ENCODE results near the gene BCL11A. TPM values are rescaled to one million over a fixed set of nuclear protein-coding genes. Genes with fewer than 3 reads are reported as not detected.
A peak's percentile ranks its signal among the peaks of the same experiment; 100 is the strongest.

Gene BCL11A
- total RNA-seq, 1 donor from 2014 or later: 0.67 TPM

GRCh38 chr2:60518567-60518966 is 34.9 kb downstream of the BCL11A start:
- no peak overlapping the region for H3K4me3 Mint-ChIP-seq
- H2AFZ ChIP-seq (replicated peaks): no peak overlapping the region
- H4K20me1 ChIP-seq (ENCODE audit: low read depth): no peaks in the 10 kb centered on the region
- peaks cover 6% of the 10 kb centered on the region for H3K27me3 Mint-ChIP-seq (ENCODE audit: insufficient read depth, low read depth)
- no peaks in the 10 kb centered on the region for H3K9me3 ChIP-seq (ENCODE audit: low read depth)
- H3K27ac Mint-ChIP-seq: no peak overlapping the region
- no peaks in the 10 kb centered on the region for H3K9me3 Mint-ChIP-seq
- no peaks in the 10 kb centered on the region for H3K36me3 Mint-ChIP-seq
- no peaks in the 10 kb centered on the region for H3K36me3 ChIP-seq
- H3K79me2 ChIP-seq (ENCODE audit: low read depth): peaks cover 7% of the 10 kb centered on the region
- H3F3A ChIP-seq (ENCODE audit: low read depth): no peaks in the 10 kb centered on the region
- TF ChIP-seq EZH2phosphoT487 (IDR thresholded peaks at IDR 0.05): no peak
- H3K4me2 ChIP-seq: no peak overlapping the region
- H3K27me3 ChIP-seq: no peaks in the 10 kb centered on the region
- no peak overlapping the region for H3K4me3 ChIP-seq
- H3K4me1 ChIP-seq: peaks cover 13% of the 10 kb centered on the region
- H3K27ac ChIP-seq: no peak overlapping the region
- DNase-seq (ENCODE audit: low spot score): no peak
- no peak overlapping the region for H3K9ac ChIP-seq
- H3K4me1 Mint-ChIP-seq: peaks cover 31% of the 10 kb centered on the region

- H3K4me2 ChIP-seq: no peak overlapping the region
- H3K79me2 ChIP-seq (ENCODE audit: low read depth): peaks cover 7% of the 10 kb centered on the region
- H3K36me3 ChIP-seq: no peaks in the 10 kb centered on the region
- Mint-ChIP-seq H3K27ac (no peak overlapping the region), H3K27me3 (ENCODE audit: insufficient read depth, low read depth) (peaks cover 6% of the 10 kb centered on the region), H3K9me3 (no peaks in the 10 kb centered on the region), H3K36me3 (no peaks in the 10 kb centered on the region), H3K4me1 (peaks cover 33% of the 10 kb centered on the region), H3K4me3 (no peak overlapping the region)
- no peak overlapping the region for H3K4me3 ChIP-seq
- H3K27ac ChIP-seq: no peak overlapping the region
- no peaks in the 10 kb centered on the region for H4K20me1 ChIP-seq (ENCODE audit: low read depth)
- DNase-seq (ENCODE audit: low spot score): no peak
- no peak for TF ChIP-seq CTCF (IDR thresholded peaks at IDR 0.05)
- no peak for TF ChIP-seq EZH2phosphoT487 (IDR thresholded peaks at IDR 0.05)
- TF ChIP-seq EZH2 (IDR thresholded peaks at IDR 0.05): no peak
- H3K4me1 ChIP-seq: peaks cover 13% of the 10 kb centered on the region
- no peak overlapping the region for H3K9ac ChIP-seq
- H3K9me3 ChIP-seq (ENCODE audit: low read depth): no peaks in the 10 kb centered on the region
- H3F3A ChIP-seq (ENCODE audit: low read depth): no peaks in the 10 kb centered on the region
- no peaks in the 10 kb centered on the region for H3K27me3 ChIP-seq
- H2AFZ ChIP-seq (replicated peaks): no peak overlapping the region
These were observed 36.0 kb downstream of the BCL11A start for GRCh38 chr2:60517446-60517845.

- H4K20me1 ChIP-seq (ENCODE audit: low read depth): no peaks in the 10 kb centered on the region
- no peaks in the 10 kb centered on the region for H3K9me3 ChIP-seq (ENCODE audit: low read depth)
- no peak overlapping the region for H3K4me2 ChIP-seq
- no peaks in the 10 kb centered on the region for H3K27me3 ChIP-seq
- Mint-ChIP-seq H3K9me3 (no peaks in the 10 kb centered on the region), H3K4me1 (peaks cover 33% of the 10 kb centered on the region), H3K27ac (no peak overlapping the region), H3K27me3 (ENCODE audit: insufficient read depth, low read depth) (peaks cover 3% of the 10 kb centered on the region), H3K4me3 (no peak overlapping the region), H3K36me3 (no peaks in the 10 kb centered on the region)
- H3K36me3 ChIP-seq: no peaks in the 10 kb centered on the region
- H3K79me2 ChIP-seq (ENCODE audit: low read depth): peaks cover 7% of the 10 kb centered on the region
- H3K9ac ChIP-seq: no peak overlapping the region
- DNase-seq (ENCODE audit: low spot score): no peak
- H3K27ac ChIP-seq: no peak overlapping the region
- H3K4me1 ChIP-seq: peaks cover 13% of the 10 kb centered on the region
- no peaks in the 10 kb centered on the region for H3F3A ChIP-seq (ENCODE audit: low read depth)
- peak overlapping the region; percentile 1 for H2AFZ ChIP-seq (replicated peaks)
- H3K4me3 ChIP-seq: no peak overlapping the region
- TF ChIP-seq EZH2 (IDR thresholded peaks at IDR 0.05) (no peak), EZH2phosphoT487 (IDR thresholded peaks at IDR 0.05) (no peak), CTCF (IDR thresholded peaks at IDR 0.05) (no peak)
These were observed 36.6 kb downstream of the BCL11A start for GRCh38 chr2:60516826-60517225.

GRCh38 chr2:60516383-60516811 is 37.1 kb downstream of the BCL11A start:
- H3K9ac ChIP-seq: no peak overlapping the region
- no peak overlapping the region for H3K27ac Mint-ChIP-seq
- TF ChIP-seq EZH2phosphoT487 (IDR thresholded peaks at IDR 0.05): no peak
- no peak for TF ChIP-seq EZH2 (IDR thresholded peaks at IDR 0.05)
- no peak for TF ChIP-seq CTCF (IDR thresholded peaks at IDR 0.05)
- peaks cover 30% of the 10 kb centered on the region for H3K4me1 Mint-ChIP-seq
- H3K27me3 ChIP-seq: no peaks in the 10 kb centered on the region
- H3K36me3 Mint-ChIP-seq: no peaks in the 10 kb centered on the region
- no peak overlapping the region for H3K27ac ChIP-seq
- H3K4me3 Mint-ChIP-seq: no peak overlapping the region
- H3K27me3 Mint-ChIP-seq (ENCODE audit: insufficient read depth, low read depth): peaks cover 3% of the 10 kb centered on the region
- no peaks in the 10 kb centered on the region for H3F3A ChIP-seq (ENCODE audit: low read depth)
- no peaks in the 10 kb centered on the region for H3K9me3 ChIP-seq (ENCODE audit: low read depth)
- H3K9me3 Mint-ChIP-seq: no peaks in the 10 kb centered on the region
- H4K20me1 ChIP-seq (ENCODE audit: low read depth): no peaks in the 10 kb centered on the region
- H3K4me1 ChIP-seq: peaks cover 13% of the 10 kb centered on the region
- peak overlapping the region; percentile 1 for H2AFZ ChIP-seq (replicated peaks)
- no peaks in the 10 kb centered on the region for H3K36me3 ChIP-seq
- no peak for DNase-seq (ENCODE audit: low spot score)
- H3K4me2 ChIP-seq: no peak overlapping the region
- H3K4me3 ChIP-seq: no peak overlapping the region
- H3K79me2 ChIP-seq (ENCODE audit: low read depth): peaks cover 7% of the 10 kb centered on the region

Measured in neural progenitor cell (in vitro differentiated cells).